ENCODE results near the gene DNASE1L2.

DNASE1L2 gene, protein sequence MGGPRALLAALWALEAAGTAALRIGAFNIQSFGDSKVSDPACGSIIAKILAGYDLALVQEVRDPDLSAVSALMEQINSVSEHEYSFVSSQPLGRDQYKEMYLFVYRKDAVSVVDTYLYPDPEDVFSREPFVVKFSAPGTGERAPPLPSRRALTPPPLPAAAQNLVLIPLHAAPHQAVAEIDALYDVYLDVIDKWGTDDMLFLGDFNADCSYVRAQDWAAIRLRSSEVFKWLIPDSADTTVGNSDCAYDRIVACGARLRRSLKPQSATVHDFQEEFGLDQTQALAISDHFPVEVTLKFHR

DNA sequence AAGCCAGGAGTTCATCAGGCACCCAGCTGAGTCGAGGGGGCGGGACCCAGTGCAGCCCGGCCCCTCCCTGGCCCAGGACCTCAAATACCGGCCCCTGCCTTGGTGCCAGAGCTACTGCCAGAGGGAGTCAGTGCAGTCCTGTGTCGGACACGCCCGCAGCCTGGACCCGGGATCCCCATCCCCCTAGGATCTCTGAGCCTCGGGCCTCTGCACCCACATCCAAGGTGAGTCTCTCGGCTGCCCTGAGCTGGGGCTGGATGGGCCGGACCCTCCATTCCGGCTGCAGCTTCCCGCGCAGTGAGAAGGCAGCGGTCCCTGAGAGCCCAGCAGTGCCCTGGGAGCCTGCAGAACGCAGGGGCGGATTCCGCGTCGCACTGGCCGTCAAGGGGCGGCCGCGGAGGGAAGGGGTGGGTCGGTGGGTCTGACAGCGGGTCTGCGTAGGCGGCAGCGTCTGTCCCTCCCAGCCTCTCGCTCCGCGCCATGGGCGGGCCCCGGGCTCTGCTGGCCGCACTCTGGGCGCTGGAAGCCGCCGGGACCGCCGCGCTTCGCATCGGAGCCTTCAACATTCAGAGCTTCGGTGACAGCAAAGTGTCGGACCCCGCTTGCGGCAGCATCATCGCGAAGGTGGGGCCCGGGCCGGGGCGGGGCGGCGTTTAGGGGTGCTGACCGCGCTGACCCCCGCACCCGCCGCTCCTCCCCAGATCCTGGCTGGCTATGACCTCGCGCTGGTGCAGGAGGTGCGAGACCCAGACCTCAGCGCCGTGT lies at the start of gene DNASE1L2:
DNASE1L2 (plus strand) TSS at position 108 of the 765 bp plus-strand sequence; CDS start at position 481, 373 bp downstream.
- DNase-seq (ENCODE audit: low spot score) = no peak
- no peak for FAIRE-seq

GRCh38 chr16:2186505-2186904 lies 49.7 kb upstream of the DNASE1L2 start:
- DNase-seq (ENCODE audit: low spot score) (no peak), FAIRE-seq (no peak)

GRCh38 chr16:2187212-2187611 lies 49.0 kb upstream of the DNASE1L2 start:
- DNase-seq (ENCODE audit: low spot score) (no peak), FAIRE-seq (no peak)

DNA sequence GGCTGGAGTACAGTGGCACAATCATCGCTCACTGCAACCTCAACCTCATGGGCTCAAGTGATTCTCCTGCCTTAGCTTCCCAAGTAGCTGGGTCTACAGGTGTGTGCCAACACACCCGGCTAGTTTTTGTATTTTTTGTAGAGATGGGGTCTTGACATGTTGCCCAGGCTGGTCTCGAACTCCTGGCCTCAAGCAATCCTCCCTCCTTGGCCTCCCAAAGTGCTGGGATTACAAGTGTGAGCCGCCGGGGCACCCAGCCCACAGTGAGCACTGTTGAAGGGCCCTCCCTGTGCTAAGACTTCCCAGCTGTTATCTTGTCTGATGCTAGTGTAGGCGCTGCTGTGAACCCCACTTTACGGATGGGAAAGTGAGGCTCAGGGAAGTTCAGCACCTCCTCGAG lies 47.8 kb upstream of the DNASE1L2 start:
- FAIRE-seq (no peak), DNase-seq (ENCODE audit: low spot score) (no peak)

DNA sequence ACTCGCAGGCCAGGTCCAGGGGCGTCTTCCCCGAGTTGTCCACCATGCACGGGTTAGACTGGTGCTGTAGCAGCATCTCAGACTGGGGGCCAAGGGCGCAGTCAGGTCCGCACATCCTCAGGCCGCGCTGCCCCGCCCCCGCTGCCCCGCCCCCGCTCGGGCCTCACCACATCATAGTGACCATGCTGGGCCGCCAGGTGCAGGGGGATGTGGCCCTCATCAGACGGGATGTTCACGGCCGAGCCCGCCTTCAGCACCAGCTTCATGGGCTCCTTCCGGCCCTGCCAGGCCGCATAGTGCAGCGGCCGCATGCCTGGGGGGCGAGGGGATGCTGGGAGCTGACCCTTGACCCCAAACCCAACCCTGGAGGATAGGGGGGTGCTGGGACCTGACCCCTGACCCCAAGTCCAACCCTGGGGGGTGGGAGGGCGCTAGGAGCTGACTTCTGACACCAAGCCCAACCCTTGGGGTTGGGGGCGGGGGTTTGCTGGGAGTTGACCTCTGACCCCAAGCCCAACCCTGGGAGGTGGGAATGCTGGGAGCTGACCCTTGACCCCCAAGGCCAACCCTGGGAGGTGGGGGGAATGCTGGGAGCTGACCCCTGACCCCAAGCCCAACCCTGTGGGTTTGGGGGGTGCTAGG lies 46.9 kb upstream of the DNASE1L2 start:
- no peak for FAIRE-seq

GRCh38 chr16:2190002-2190658 lies 46.1 kb upstream of the DNASE1L2 start:
- no peak for DNase-seq (ENCODE audit: low spot score)

More for the DNA sequence above, 46.9 kb upstream of the DNASE1L2 start:
- no peak for DNase-seq (ENCODE audit: low spot score)

DNA sequence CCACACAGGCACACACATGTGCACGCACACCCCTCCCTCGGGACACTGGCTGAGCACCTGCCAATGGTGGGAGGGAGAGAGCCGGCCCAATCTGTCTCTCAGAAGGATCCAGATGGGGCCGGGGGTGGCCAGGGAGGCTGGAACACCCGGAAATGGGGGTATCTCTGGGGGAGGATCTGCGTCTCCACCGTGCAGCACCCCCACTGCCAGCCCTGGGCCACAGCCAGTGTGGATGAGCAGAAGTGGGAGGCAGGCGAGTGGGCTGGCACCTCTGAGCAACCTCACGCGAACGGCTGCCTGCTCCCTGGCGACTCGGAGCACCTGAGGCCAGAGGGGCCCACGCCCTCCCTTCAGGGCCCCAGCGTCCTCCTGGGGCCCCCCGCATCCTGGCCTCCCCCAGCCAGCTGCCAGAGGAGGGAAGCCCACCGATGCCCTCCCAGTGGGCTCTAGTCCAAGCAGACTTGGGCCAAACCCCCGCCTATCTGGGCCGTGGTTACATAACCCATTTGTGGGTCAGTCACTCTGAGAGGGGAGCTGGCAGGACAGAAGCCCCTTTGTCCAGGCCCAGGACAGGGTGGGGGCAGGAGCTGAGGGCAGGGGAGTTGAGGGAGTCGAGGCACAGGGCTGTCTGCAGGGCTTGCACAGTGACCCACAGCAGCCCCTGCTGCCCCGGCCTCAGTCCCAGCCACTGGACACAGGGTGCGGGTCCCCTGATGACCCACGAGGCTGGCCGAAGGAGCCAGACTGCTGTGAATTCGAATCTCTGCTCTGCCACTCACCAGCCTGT lies 45.4 kb upstream of the DNASE1L2 start:
- DNase-seq (ENCODE audit: low spot score) (no peak), FAIRE-seq (no peak)

More at GRCh38 chr16:2190002-2190658, 46.1 kb upstream of the DNASE1L2 start:
- no peak for FAIRE-seq

- FAIRE-seq = no peak
- DNase-seq (ENCODE audit: low spot score) = no peak
Measured at GRCh38 chr16:2191446-2191706, 44.9 kb upstream of the DNASE1L2 start.

GRCh38 chr16:2194166-2194834 lies 41.9 kb upstream of the DNASE1L2 start:
- DNase-seq (ENCODE audit: low spot score) (peak; percentile 58), FAIRE-seq (no peak)

- DNase-seq (ENCODE audit: low spot score) (peak; percentile 69), FAIRE-seq (peak; percentile 65)
Measured at GRCh38 chr16:2194852-2195321, 41.4 kb upstream of the DNASE1L2 start.

DNA sequence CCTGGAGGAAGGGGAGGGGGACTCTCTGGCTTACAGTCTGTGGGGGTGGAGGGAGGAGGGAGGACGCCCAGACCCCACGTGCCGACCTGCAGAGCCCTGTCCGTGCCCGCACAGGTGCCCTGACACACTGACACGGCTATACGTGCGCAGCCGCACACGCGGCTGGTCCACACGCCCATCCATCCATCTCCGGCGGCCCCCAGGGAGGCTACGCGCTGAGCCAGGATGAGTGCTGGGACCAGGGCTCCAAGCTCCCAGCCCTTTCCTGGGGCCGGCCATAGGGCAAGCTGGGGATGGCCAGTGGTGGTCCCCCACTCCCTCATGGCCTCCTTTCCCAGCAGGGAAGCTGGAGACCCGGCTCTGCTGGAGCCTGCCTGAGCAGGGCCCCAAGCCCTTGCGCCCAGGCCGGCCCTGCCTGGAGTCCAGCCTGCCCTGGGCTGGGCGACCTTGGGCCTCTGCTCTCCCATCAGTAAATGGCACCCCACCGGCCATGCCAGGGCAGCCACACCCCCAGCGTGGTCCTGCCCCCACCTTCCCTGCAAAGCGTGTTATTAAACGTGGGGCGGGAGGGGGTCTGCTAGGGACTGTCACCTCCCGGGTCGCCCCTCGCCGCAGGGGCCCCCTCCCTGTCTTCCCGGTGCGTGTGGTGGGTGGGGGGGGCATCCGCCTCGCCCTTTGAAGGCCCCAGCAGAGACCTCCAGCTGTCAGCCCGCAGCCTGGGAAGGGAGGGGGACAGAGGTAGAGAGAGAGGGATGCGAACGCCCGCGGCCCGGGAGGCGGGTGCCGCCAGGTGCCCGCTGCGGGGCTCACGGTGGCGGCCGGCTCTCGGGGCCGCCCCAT lies 40.7 kb upstream of the DNASE1L2 start:
- DNase-seq (ENCODE audit: low spot score) = no peak
- FAIRE-seq = peak; percentile 65

DNA sequence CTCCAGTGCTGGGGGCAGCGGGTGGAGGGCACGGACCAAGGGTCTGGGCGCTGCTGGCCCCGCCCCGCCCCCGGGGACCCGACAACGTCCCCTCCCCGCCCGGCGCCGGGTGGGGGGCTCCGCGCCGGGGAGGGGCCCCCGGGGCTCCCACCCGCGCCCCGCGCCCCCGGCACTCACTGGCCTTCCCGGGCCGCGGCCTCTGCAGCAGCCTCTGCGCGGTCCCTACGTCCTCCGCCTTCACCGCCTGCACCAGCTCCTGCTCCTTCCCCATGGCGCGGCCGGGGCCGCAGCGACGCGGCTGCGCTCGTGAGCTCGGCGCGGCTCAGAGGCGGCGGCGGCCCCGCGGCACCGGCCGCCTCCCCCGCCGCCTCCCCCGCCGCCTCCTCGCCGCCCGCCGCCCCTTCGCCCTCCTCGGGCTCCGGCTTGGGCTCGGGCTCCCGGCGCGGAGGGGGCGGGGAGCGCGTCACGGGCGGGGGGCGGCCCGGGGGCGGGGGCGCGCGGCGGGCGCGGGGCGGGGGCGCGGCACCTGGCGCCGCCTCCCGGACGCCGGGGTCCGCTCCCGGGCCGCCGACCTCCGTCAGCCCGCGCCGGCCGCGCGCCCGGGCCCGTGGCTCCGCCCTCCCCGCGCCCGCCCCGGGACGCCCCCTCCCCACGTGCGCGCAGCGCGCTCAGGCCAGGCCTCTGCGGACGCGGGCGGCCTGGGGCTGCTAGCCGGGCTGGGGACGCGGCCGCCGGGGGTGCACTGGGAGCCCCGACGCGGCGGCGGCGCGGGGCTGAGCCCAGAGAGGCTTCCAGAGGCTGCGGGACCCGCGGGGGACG lies 39.9 kb upstream of the DNASE1L2 start, which contains the start of gene CASKIN1:
CASKIN1 (minus strand) TSS at position 444 of the 819 bp plus-strand sequence; CDS start at position 271, 173 bp downstream.
- peak; percentile 52 for DNase-seq (ENCODE audit: low spot score)
- FAIRE-seq = peak; percentile 9

- no peak for FAIRE-seq
- DNase-seq (ENCODE audit: low spot score) = no peak
Measured at GRCh38 chr16:2196981-2197511, 39.2 kb upstream of the DNASE1L2 start.

DNA sequence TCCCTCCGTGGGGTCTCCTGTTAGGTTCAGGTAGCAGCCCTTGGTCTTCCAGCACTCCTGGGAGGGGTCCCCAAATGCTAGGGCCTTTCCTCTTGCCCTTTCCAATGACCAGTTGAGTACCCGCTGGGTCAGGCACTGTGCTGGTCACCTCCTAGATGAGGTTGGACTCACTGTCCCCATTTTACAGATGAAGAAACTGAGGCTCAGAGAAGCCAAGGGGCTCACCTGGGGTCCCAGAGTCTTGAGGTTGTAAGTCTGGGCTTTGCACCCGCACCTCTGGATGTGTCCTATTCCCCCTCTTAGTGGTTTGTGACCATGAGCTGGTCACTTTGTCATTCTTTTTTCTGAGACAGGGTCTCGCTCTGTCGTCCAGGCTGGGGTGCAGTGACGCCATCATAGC lies 38.5 kb upstream of the DNASE1L2 start:
- no peak for DNase-seq (ENCODE audit: low spot score)
- no peak for FAIRE-seq

DNA sequence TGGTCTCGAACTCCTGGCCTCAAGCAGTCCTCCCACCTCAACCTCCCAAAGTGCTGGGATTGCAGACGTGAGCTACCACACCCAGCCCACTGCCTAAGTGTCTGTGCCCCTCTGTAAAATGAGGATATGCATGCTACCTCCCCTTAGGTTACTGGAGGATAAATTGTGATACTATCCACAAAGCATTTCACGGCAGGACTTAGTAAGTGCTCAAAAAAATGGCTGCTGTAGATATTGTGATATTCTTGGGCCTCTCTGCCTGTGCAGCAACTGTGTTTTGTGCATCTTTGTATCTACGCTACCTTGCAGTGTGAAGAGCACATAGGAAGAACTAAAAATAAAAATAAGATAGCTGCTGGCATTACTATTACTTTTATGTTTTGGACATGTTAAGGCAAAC lies 38.0 kb upstream of the DNASE1L2 start:
- no peak for FAIRE-seq

GRCh38 chr16:2199095-2199494 lies 37.1 kb upstream of the DNASE1L2 start:
- DNase-seq (ENCODE audit: low spot score) = no peak

More for the DNA sequence above, 38.0 kb upstream of the DNASE1L2 start:
- no peak for DNase-seq (ENCODE audit: low spot score)

GRCh38 chr16:2199621-2200139 lies 36.6 kb upstream of the DNASE1L2 start:
- FAIRE-seq = no peak
- DNase-seq (ENCODE audit: low spot score) = no peak

More at GRCh38 chr16:2199095-2199494, 37.1 kb upstream of the DNASE1L2 start:
- no peak for FAIRE-seq

DNA sequence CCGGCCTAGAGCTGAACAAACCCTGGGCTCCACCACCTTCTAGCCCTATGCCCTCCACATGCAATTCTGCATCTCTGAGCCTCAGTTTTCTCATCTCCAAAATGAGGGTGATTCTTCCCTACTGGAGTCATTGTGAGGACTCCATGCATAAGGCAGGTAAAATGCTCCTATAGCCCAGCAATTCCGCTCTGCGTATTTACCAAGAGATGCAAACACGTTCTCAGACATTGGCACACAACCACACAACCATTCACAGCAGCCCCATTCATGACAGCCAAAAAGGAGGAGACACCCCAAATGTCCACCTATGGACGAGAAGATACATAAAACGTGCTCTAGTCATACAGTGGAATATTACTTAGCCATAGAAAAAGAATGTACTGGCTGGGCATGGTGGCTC lies 35.9 kb upstream of the DNASE1L2 start:
- FAIRE-seq (no peak), DNase-seq (ENCODE audit: low spot score) (no peak)
